Measurements from ENCODE around the gene HACD1.

The HACD1 gene

GRCh38 chr10:17617031-17617911 lies at the start of gene HACD1:
Gene HACD1, minus strand, starts transcription at chr10:17617374. Its CDS starts 35 bp downstream, at chr10:17617339.
- DNase-seq, result no peak

GRCh38 chr10:17665747-17666146 lies 48.6 kb upstream of the HACD1 start:
- no peak for DNase-seq

- DNase-seq, result no peak
Measured at GRCh38 chr10:17663450-17663849, 46.3 kb upstream of the HACD1 start.

- DNase-seq, result no peak
Measured at GRCh38 chr10:17662193-17663138, 45.3 kb upstream of the HACD1 start.

GRCh38 chr10:17661510-17661909 lies 44.3 kb upstream of the HACD1 start:
- no peak for DNase-seq

- DNase-seq, result no peak
Measured at GRCh38 chr10:17660921-17661320, 43.7 kb upstream of the HACD1 start.

- DNase-seq, result no peak
Measured at GRCh38 chr10:17659365-17659764, 42.2 kb upstream of the HACD1 start.

GRCh38 chr10:17657103-17657500 lies 39.9 kb upstream of the HACD1 start:
- no peak for DNase-seq

- DNase-seq, result no peak
Measured at GRCh38 chr10:17655567-17656146, 38.5 kb upstream of the HACD1 start.

- DNase-seq, result no peak
Measured at GRCh38 chr10:17655009-17655408, 37.8 kb upstream of the HACD1 start.

GRCh38 chr10:17652585-17652984 lies 35.4 kb upstream of the HACD1 start:
- DNase-seq, result no peak

- no peak for DNase-seq
Measured at GRCh38 chr10:17651896-17652295, 34.7 kb upstream of the HACD1 start.

GRCh38 chr10:17650416-17650815 lies 33.2 kb upstream of the HACD1 start:
- DNase-seq, result no peak

- DNase-seq, result no peak
Measured at GRCh38 chr10:17649836-17650235, 32.7 kb upstream of the HACD1 start.

- no peak for DNase-seq
Measured at GRCh38 chr10:17649052-17649451, 31.9 kb upstream of the HACD1 start.

- no peak for DNase-seq
Measured at GRCh38 chr10:17648243-17649035, 31.3 kb upstream of the HACD1 start.

- DNase-seq, result no peak
Measured at GRCh38 chr10:17647326-17647725, 30.2 kb upstream of the HACD1 start.

GRCh38 chr10:17645621-17646345 lies 28.6 kb upstream of the HACD1 start:
- DNase-seq, result no peak

- peak; percentile 2 for DNase-seq
Measured at GRCh38 chr10:17644485-17644943, 27.3 kb upstream of the HACD1 start.

GRCh38 chr10:17643755-17644484 lies 26.7 kb upstream of the HACD1 start, which contains the start of gene STAM:
Gene STAM, plus strand, starts transcription at chr10:17644151. Its CDS starts 189 bp downstream, at chr10:17644340.
- peak; percentile 85 for DNase-seq

- DNase-seq, result no peak
Measured at GRCh38 chr10:17643339-17643754, 26.2 kb upstream of the HACD1 start.

All from DMS79 treated with DMSO at 0.1 percent for 48 hours (cell line).